Neural progenitor cell (in vitro differentiated cells): ENCODE measurements around the gene DAAM2.

Experiments
- CTCF ChIP-seq: fragments of 200-600 bp; sonication (generic); IDR thresholded peaks from 2 replicates; pipeline ENCODE4 v1.5.1; 2017; ENCODE audit warnings: antibody characterized with exemption, mild to moderate bottlenecking
- EZH2 ChIP-seq: fragments of 200-600 bp; sonication (generic); IDR thresholded peaks from 2 replicates; pipeline ENCODE4 v1.6.1; 2017; ENCODE audit warnings: antibody characterized with exemption, mild to moderate bottlenecking, moderate library complexity

- TF ChIP-seq CTCF (no peak), EZH2 (no peak)
Observed at GRCh38 chr6:39790772-39791171, 1.4 kb upstream of the DAAM2 start.
